Vagina (tissue), 2 donors: ENCODE measurements around the gene C2orf15.

Experiments
- POLR2A ChIP-seq, 2 donors: fragments of 450-650 bp; IDR thresholded peaks; one replicate each; pipeline ENCODE4 v1.6.1; 2017; ENCODE audit warnings: antibody characterized with exemption in 2 of 2, mild to moderate bottlenecking in 2 of 2, moderate library complexity in 2 of 2
- POLR2AphosphoS5 ChIP-seq, 2 donors: sonication (generic); formaldehyde crosslinking; IDR thresholded peaks; one replicate each; pipeline ENCODE4 v1.9.0; 2017; ENCODE audit warnings: antibody characterized with exemption in 2 of 2, mild to moderate bottlenecking in 2 of 2, low read depth in 1 of 2; ENCODE audit not compliant: insufficient read depth in 1 of 2
- TF ChIP-seq, protein P1 (sequence below), 3 experiments: fragments of 450-650 bp in 2 of 3; fragments of 200-600 bp in 1 of 3; sonication (generic) in 1 of 3; IDR thresholded peaks; one replicate each; pipeline ENCODE4 v1.5.1; 2017 to 2019; ENCODE audit warnings: antibody characterized with exemption in 3 of 3, mild to moderate bottlenecking in 2 of 3, moderate library complexity in 2 of 3

DNA sequence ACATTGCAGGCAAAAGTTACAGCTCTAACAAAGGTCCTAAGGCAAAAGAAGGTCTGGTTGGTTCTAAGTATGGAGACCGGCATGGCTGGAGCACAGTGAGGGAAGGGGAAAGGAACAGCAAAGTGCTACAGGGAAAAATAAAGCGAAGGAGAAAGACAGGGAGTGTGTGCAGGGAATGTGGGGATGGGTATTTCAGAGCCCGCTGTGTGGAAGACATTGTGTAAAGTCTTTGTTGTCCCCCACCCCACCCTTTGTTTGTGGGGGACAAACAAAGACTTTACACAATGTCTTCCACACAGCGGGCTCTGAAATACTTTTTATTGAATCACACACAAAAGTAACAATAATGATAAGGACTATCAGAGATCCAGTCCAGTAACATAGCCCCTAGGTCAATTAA lies 28.9 kb upstream of the C2orf15 start:
- no peak for TF ChIP-seq POLR2AphosphoS5 (IDR thresholded peaks at IDR 0.05; ENCODE audit: insufficient read depth in 1 of 2, low read depth in 1 of 2)
- TF ChIP-seq, protein P1, sequence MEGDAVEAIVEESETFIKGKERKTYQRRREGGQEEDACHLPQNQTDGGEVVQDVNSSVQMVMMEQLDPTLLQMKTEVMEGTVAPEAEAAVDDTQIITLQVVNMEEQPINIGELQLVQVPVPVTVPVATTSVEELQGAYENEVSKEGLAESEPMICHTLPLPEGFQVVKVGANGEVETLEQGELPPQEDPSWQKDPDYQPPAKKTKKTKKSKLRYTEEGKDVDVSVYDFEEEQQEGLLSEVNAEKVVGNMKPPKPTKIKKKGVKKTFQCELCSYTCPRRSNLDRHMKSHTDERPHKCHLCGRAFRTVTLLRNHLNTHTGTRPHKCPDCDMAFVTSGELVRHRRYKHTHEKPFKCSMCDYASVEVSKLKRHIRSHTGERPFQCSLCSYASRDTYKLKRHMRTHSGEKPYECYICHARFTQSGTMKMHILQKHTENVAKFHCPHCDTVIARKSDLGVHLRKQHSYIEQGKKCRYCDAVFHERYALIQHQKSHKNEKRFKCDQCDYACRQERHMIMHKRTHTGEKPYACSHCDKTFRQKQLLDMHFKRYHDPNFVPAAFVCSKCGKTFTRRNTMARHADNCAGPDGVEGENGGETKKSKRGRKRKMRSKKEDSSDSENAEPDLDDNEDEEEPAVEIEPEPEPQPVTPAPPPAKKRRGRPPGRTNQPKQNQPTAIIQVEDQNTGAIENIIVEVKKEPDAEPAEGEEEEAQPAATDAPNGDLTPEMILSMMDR (IDR thresholded peaks at IDR 0.05): no peak
- no peak for TF ChIP-seq POLR2A (IDR thresholded peaks at IDR 0.05)
